ENCODE results near the gene TBX18.

DNA sequence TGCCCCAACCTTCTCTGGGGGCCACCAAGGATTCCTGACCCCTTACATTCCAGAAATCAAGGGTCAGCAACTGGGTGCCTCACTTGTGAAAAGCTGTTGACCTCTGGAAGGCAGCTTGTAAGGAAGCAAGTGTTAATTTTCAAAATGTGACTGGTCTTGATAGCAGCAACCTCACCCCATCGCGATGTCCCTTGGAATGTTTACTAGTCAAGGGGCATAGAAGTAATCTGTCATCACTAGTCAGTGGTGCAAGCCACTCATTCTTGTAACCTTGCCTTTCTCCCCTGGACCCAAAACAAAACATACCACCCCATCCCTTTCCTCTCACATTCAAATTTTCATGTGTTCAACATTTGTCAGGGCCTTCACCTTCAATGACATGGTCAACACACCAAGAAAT, 30.5 kb downstream of the TBX18 start:
- TF ChIP-seq CEBPB (IDR thresholded peaks at IDR 0.05), result no peak
- no peak for TF ChIP-seq EP300 (IDR thresholded peaks at IDR 0.05; ENCODE audit: borderline replicate concordance)
- TF ChIP-seq TAF1 (IDR thresholded peaks at IDR 0.05; ENCODE audit: low read depth), result no peak
- no peak for TF ChIP-seq YY1 (IDR thresholded peaks at IDR 0.05; ENCODE audit: low read depth)
- TF ChIP-seq REST (IDR thresholded peaks at IDR 0.05; ENCODE audit: low read depth), result no peak
- TF ChIP-seq CREB1 (IDR thresholded peaks at IDR 0.05; ENCODE audit: low read depth), result no peak
- TF ChIP-seq TEAD4 (IDR thresholded peaks at IDR 0.05), result no peak
- TF ChIP-seq MAX (IDR thresholded peaks at IDR 0.05), result no peak
- no peak for TF ChIP-seq ZBTB7A (IDR thresholded peaks at IDR 0.05; ENCODE audit: low read depth)
- no peak for TF ChIP-seq NFIC (IDR thresholded peaks at IDR 0.05)
- TF ChIP-seq RAD21 (IDR thresholded peaks at IDR 0.05; ENCODE audit: low read depth), result no peak
- TF ChIP-seq USF1 (IDR thresholded peaks at IDR 0.05), result no peak
